HG03095 (cell line): ENCODE results near the gene SMYD3.
"Not testable (repeated sequence)": the region's sequence is repeated elsewhere in the genome, so short reads cannot be mapped to it uniquely, and the experiment has no call there.

Experiments used
- ATAC-seq: cut with Tn5 transposase; IDR thresholded peaks from one replicate; pipeline ENCODE4 v1.9.1; 2021; ENCODE audit warnings: moderate library complexity; ENCODE audit not compliant: unreplicated experiment

The SMYD3 gene

GRCh38 chr1:246080031-246080430, 427.0 kb downstream of the SMYD3 start:
- no peak for ATAC-seq

GRCh38 chr1:246078888-246079252, 428.2 kb downstream of the SMYD3 start:
- no peak for ATAC-seq

DNA sequence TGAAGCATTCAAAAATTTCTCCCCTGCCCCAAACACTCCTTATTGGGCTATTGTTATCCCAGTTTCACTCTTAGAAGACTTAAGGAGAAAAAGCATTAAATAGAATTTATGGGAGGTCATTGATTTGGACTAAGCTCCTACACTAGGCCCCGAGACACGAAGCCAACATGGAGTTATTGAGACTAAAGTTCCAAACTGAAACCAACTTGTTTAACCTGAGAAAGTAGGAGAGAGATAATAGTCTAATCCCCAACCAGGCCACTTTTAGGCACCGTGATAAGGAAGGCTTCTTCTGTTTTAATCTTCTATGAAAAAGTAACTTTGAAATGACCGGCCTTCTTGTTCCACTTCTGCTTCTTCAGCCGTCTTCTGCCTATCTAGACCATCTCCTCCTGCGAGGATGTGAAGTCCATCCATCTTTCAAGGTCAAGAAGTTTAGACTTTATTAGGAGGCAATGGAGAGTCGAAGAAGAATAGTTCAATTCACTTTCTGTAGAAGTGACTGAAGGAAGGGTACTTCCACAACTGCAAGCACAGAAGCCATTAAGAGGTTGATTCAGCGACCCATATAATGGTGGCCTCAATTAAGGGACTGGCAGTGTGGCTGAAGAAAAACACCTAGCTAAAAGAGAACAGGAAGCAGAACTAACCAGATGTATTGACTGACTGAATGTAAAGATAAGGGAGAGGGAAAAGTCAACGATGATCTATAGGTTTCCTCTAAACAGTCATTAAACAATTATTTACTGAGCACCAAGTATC, 428.8 kb downstream of the SMYD3 start:
- ATAC-seq = no peak

GRCh38 chr1:246077476-246077875, 429.6 kb downstream of the SMYD3 start:
- ATAC-seq = no peak

DNA sequence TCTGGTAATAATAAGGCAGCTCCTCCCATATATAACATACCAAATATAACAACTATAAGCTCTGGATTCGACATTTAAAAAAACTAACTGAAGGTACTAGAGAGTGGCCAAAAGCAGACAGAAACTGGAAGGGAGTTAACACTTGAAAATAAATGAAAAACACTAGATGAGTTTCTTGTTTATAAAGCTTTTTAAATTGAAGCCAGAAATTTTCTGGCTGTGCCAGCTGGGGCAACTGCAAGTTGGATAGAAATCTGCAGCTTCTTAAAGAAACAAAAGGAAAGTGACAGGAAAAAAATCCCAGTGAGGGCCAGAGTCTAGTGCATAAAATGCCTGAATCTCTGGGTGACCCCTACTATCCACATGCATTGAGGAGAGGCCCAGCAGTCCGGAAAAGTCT, 432.7 kb downstream of the SMYD3 start:
- ATAC-seq = no peak

GRCh38 chr1:246072456-246072955, 434.6 kb downstream of the SMYD3 start:
- ATAC-seq = no peak

GRCh38 chr1:246071981-246072380, 435.1 kb downstream of the SMYD3 start:
- not testable (repeated sequence) for ATAC-seq

- ATAC-seq = not testable (repeated sequence)
These were observed 435.5 kb downstream of the SMYD3 start for GRCh38 chr1:246071561-246071960.

DNA sequence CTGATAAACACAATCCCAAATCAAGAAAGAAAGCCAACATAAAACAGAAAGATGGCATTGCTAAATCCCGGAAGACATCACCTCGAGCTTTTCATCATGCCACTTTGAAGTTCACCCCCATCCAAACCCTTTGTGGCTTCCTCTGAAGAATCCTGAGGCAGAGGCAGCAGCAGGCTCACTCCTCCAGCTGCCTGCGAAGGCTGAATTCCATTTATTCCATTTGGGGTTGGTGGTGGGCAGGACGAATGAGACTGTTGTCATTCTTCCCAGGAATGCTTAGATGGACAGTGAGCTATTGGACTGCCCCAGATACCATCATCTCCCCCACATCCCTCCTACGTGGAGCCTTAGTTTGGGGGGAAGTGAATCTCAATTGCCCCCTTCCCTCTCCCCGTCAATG, 437.5 kb downstream of the SMYD3 start:
- no peak for ATAC-seq

DNA sequence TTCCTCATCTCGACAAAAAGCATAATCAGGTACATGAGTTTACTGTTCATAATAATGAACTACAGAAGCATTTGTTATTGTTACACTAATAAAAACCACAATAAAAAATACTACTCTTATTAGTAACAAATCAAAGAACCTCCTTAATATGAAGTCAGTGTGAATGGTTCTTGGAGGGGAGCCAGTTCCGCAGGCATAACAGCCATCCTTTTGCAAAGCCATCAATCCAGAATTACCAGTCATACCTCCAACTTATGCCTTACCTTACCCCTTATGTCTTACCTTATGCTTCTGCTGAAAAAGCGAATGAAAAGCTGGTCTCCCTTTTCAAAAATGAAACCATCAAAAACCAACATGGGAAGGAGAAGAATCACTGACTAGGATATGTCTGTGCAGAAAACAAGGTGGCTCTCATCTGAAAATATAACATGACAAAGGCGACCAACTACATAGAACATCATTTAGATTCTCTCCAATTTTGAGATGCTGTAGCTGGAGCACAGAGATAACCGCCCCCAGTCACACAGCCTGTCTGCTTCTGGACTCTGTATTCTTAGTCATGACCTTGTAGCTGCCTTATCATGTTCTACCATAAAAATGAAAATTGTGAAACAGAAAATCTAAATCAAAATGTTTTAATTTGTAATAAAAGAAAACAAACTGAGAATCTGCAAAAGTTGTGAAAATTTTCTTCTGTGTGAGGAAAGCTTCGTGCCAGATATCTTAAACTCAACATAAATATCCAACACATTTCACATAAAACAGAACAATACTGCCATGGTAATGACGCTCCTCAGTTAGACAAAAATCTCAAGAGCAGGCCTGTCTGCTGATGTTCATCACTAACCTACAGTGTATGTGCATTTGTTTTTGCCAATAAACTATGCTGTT, 438.2 kb downstream of the SMYD3 start:
- no peak for ATAC-seq

- ATAC-seq = no peak
These were observed 438.9 kb downstream of the SMYD3 start for GRCh38 chr1:246068217-246068512.

- no peak for ATAC-seq
These were observed 439.5 kb downstream of the SMYD3 start for GRCh38 chr1:246067432-246068216.

DNA sequence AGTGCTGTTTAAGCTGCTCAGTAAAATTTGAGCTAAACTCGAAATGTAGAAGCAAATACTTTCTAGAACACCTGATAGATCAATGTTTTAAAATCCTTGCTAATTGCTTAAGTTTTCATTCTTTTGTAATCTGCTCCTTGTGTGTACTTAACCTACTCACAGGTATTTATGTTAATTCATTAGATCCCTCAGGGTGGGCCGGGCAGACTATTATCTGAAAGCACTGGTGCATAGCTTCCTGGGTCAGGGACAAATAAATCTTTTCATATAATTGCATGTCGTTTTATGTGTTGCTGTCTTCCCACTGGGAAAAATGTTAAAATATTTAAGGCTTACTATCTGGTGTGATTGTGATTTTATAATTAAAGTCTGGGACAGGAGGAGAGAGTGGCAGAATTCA, 440.5 kb downstream of the SMYD3 start:
- ATAC-seq = no peak

GRCh38 chr1:246065592-246065991, 441.5 kb downstream of the SMYD3 start:
- no peak for ATAC-seq

DNA sequence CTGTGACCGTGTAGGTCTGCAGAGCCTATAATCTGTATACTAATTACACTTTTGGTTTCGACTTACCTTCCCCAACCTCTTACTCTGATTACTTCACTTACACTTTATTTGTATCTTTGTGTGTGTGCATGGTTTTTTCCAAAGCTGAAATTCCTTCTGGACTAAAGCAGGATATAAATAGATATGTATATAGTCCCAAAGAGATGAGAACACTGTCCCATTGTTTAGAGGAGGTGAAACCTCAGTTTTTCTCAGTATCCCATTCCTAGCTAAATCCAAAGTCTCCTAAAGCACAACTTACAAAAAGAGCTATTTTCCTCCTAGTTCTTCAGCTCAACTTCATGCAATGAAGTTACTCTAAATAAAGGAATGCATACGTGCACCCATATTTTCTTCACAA, 442.2 kb downstream of the SMYD3 start:
- no peak for ATAC-seq

GRCh38 chr1:246063013-246063616, 444.0 kb downstream of the SMYD3 start:
- no peak for ATAC-seq

- no peak for ATAC-seq
These were observed 448.6 kb downstream of the SMYD3 start for GRCh38 chr1:246058466-246058865.

- ATAC-seq = no peak
These were observed 454.5 kb downstream of the SMYD3 start for GRCh38 chr1:246052603-246053002.

GRCh38 chr1:246051909-246052518, 455.1 kb downstream of the SMYD3 start:
- no peak for ATAC-seq

DNA sequence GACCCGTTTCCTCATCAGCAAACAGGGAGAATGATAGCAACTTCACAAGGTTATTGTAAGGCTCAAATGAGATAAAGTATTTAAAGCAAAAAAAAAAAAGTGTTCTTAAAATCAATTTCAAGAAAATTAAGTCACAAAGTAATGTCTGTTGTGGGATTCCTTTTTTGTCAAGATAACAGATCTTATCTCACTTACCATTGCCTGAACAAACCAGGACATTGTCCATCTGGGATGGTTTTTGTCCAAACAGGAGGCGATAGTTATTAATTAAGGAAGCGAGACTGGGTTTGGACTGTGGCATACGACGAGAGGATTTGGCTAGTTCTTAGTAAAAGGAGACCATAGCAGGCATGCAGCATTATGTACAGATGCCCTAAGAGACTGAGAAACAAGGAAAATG, 458.4 kb downstream of the SMYD3 start:
- ATAC-seq = no peak

DNA sequence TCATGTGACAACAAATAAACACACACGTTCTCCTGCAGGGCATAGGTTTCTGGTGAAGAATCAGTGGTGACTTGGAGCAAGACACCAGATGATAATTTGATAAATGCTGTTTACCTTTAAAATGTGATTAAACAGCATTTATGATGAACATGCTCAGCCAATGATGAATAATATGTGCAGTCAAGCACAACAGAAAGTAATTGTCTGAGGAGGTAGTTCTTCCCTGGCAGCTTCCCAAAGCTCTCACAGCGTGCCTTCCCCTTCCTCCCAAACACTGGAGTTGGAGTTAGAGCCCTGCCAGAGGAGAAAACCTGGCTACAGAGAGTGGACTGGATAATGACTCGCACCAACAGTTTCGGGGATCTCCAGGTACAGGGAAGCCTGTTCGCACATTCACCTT, 463.5 kb downstream of the SMYD3 start:
- ATAC-seq = no peak
